SK-MEL-5 (cell line): ENCODE data around the gene RETREG1. TPM values are rescaled to one million over a fixed set of nuclear protein-coding genes. Genes with fewer than 3 reads are reported as not detected.

ENCODE experiments used
- DNase-seq: peaks from one replicate; pipeline ENCODE4 v3.0.0-alpha.2; 2016; ENCODE audit warnings: low read depth, low spot score
- in situ Hi-C: cut with HindIII; loops from 2 replicates; pipeline ENCODE4 v1.10.0; 2016; ENCODE audit warnings: low sequenced_read_pairs, high pct_unique_total_duplicates, low pct_unique_long_range_greater_than_20kb
- total RNA-seq: library from RNA; depleted of rRNA; stranded (reverse); fragments of >200 nt; shearing (Covaris generic); gene quantifications from 2 replicates; pipeline ENCODE4 v1.2.3, GENCODE V29; 2014

Gene RETREG1
- total RNA-seq, 1 experiment from 2014 or later = 47.9 TPM

DNA sequence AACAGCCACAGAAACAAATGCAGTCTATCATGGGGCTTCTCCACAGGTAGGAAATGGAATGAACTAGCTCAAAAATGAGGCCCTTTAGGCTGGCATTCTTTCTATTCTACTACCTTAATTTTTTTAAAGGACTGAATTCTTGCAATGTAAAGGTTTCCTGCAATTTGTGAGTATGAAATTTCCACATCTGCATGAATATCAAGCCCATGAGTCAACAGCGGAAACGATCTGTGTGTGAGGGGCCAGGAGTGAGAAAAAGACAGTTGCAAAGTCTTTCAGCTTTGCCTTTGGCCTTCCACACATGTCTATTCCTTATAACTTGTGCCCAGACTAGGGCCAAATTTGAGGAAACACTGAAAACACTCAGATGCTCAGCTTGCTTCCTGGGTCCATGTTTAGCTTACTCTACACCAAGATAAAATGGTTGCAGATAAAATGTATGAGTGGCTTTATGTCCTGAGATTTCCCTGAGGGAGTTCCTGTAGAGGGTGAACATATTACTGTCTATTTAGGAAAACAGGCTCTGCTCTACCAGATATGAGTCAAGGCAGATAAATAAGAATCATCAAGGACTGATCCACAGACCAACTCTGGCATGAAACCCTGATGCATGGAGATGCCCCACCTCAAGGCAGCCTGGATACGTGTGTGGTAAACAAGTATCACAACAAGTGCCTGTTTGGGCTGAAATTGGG lies 46.5 kb downstream of the RETREG1 start:
- no peak for DNase-seq
- in situ Hi-C loops = no loop called here

GRCh38 chr5:16568875-16569580 lies 47.8 kb downstream of the RETREG1 start:
- in situ Hi-C loops = no loop called here
- DNase-seq = peak; percentile 99

GRCh38 chr5:16567365-16567764 lies 49.4 kb downstream of the RETREG1 start:
- in situ Hi-C loops = no loop called here

DNA sequence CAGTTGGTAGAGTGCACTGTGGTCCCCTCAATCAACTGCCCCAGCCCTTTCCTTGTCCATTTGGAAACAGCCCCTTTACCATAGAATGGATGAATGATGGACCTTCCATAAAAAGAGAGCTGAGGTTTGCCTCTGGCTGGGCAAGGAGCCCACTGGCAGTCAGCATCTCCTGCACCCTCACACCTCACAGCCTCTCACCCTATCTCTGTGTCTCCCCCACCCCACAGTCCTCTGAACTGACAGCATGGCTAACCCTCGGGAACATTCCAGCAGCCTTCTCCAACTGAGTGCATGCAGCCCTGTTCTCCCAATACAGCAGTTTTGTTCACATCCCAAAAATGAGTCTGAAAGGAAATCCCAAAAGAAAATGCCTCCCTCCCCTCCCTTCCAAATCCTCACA lies 51.7 kb downstream of the RETREG1 start:
- in situ Hi-C loops = no loop called here
- DNase-seq = no peak

More at GRCh38 chr5:16567365-16567764, 49.4 kb downstream of the RETREG1 start:
- DNase-seq = no peak

DNA sequence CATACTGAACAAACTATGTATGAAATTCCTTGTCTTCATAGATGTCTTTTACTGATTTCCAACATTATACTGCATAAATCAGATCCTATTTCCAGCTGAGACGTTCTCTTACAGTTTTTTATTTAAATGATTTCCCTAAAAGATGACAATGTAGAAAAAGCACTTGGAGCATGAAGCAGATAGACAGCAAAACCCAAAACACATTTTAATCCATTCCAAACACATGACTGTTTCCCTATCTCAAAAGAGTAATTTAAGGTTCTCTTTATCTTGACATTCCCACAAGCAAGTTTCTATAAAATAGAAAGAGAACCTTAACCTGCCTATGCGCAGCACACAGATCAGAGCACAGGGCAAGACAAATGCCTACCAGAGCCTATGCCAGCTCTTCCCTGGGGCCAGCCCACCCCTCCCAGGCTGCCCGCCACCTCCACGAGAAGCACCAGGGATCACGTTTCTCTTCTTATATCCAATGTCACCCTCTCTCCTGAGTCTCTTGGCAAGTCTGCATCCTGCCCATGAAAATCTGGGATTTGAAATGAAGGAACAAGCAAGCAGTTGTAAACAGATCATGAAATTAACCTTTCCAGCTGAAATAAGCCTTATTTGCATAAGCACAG lies 52.4 kb downstream of the RETREG1 start:
- in situ Hi-C loops = no loop called here
- no peak for DNase-seq

- DNase-seq = no peak
- in situ Hi-C loops = no loop called here
Observed at GRCh38 chr5:16563686-16564085, 53.1 kb downstream of the RETREG1 start.

DNA sequence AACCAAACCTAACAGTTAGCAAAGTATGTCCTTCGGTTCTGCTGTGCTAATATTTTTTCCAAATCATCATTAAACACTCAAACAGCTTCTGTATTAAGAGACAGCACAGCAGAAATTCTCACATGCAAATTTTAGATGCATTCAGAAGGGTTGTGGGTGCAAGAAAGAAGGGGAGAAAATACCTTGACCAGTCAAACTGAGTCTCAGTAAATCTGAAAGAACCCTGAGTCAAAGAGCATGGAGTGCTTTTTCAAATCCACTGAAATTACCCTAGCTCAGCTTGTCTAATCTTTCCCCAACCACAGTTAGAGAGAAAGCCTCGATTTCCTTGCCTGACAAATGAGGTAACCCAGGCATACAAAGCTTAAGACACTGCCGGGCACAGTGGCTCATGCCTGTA lies 55.1 kb downstream of the RETREG1 start:
- in situ Hi-C loops = no loop called here
- no peak for DNase-seq

DNA sequence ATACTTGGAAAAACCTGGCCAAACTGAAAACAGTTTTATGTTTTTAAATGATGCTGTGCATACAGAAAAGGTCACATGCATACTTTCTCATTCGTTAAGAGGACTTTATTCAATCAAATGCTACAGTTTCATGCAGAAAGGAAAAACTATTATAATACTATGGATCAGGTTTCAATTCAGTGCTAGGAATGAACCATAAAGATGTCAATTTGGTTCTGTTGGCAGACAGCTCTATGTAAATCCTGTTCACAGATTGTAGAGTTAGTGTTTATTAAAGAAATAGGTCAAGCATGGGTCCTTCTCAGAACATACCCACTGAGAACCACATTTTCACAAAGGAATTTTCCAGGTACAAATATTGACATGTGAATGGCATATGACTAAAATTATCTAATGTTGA lies 57.1 kb downstream of the RETREG1 start:
- no peak for DNase-seq
- in situ Hi-C loops = no loop called here

GRCh38 chr5:16558984-16559629 lies 57.7 kb downstream of the RETREG1 start:
- in situ Hi-C loops = no loop called here
- DNase-seq = no peak

DNA sequence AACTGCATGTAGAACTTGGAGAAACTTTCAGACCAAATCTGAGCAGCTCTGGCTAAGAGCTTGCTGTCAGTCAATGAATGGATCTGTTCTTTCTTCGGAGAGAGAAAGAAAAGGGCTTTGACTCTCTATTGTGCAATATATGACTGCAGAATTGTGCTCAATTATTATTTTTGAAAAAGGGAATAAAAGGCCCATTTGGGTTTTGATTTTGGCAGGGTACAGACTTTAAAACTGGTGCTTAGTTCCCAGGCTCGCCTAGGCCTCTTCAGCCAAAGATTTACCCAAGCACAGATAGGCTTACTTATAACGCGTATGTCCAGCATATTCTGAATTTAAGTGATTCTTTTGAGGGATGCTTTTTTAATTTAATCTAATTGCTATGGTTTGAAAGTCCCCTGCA lies 59.3 kb downstream of the RETREG1 start:
- in situ Hi-C loops = no loop called here
- DNase-seq = peak; percentile 95

GRCh38 chr5:16554110-16554509 lies 62.7 kb downstream of the RETREG1 start:
- in situ Hi-C loops = no loop called here

DNA sequence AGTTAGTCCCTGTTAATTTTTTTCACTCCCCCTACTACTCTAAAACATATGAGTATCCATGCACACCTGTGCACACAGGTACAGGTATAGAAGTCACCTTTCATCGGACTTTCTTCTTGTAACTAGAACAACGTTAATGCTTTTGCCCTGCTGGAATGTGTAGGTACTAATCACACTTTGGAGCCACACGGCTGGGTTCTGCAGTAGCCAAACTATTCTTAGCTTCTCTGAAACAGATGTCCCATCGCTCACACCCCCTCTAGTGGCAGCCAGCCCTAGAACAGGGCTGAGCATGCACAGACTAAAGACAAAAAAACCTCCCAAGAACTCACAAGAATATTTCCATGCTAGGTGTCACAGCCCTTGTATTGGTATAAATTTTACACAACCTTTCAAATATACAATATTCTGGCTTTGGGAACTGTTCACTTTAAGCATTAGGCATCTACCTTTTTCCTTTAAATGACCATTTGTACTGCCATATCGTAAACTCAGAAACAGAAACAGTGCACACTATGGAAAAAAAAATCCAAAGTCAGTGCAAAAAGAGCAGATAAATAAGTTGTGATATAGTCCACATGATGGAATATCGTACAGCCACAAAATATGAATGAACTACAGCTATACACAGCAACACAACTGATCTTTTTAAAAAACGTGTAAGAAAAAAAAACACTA lies 64.0 kb downstream of the RETREG1 start:
- in situ Hi-C loops = no loop called here
- DNase-seq = peak; percentile 88

More at GRCh38 chr5:16554110-16554509, 62.7 kb downstream of the RETREG1 start:
- DNase-seq = no peak

GRCh38 chr5:16551628-16552027 lies 65.2 kb downstream of the RETREG1 start:
- in situ Hi-C loops = no loop called here
- no peak for DNase-seq

DNA sequence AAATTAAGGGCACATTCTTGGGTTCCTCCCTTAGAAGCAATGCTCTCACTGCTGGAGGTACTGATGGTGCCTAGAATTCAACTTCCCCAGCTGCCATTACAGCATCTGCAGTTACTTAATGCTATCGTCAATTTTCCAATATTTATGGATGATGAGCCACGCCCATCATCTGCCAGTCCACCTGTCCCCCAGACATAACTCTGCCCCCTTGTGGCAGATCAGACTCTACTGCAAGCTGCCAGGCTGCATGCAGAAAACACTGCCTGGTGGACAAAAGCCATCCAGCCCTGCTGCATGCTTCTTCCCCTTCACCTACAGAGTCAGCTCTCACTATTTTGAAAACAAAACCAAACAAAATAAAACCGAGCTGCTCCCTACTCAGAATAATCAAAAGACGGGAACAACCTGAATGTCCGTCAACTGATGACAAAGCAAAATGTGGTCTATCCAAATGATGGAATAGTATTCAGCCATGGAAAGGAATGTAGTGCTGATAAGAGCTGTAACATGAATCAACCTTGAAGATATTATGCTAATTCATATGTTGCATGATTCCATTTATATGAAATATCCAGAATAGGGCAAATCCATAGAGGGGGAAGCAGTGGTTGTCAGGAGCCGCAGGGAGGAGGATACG lies 66.4 kb downstream of the RETREG1 start:
- in situ Hi-C loops = no loop called here

DNA sequence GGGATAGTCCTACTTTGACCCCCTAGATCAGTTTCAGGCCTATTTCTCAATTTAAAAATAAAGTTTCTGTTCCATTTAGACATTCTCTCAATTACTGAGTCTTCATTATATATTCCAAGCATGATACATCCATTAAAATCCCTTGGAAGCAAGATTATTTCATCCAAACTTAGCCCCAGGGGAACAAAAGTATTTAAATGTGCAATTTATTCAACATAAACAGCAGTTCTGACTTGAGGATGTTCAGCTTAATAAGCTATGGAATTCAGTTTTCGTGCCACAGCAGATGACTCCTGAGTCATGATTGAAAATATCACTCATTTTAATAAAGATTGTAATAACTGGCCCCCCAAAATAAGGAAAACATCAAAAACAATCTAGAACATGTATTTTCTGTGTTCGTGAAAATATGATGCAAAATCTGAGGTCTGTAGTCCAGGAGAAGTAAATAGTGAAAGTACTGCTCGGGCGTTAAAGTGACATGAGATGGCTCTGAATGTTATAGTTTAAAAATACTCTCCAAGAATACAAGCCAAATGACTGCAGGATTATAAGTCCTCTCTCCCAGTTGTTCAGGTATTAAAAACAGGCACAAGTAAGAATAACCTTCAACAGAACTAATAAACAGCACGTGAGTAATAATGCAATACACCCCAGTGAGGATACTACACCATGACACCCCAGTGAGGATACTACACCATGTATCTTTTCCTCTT lies 67.1 kb downstream of the RETREG1 start:
- no peak for DNase-seq
- in situ Hi-C loops = no loop called here

More for the DNA sequence above, 66.4 kb downstream of the RETREG1 start:
- peak; percentile 88 for DNase-seq

- in situ Hi-C loops = no loop called here
- DNase-seq = no peak
Observed at GRCh38 chr5:16548812-16549211, 68.0 kb downstream of the RETREG1 start.

DNA sequence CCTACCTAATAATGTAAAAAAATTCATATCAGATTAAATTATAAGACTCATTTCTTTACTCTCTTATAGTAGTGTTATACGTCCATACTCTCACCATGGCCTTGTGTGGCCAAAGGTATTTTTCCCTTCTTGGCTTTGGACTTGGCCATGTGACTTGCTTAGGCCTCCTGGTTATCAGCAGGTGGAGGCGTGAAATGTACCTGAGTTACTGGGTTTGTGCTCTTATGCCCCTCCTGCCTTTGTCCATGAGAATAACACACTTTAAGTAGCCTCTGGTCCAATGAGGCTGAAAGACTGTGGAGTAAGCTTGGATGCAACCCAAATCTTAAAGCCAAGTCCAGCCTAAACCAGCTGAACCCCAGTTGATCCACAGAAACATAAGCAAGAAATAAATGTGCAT lies 68.7 kb downstream of the RETREG1 start:
- in situ Hi-C loops = no loop called here

More for the DNA sequence above, 68.7 kb downstream of the RETREG1 start:
- DNase-seq = no peak
